OCI-LY1 (cell line): ENCODE data around the gene ATP2B2.

Experiments
- H2AFZ ChIP-seq: fragments of 200-600 bp; sonication (generic), shearing (Covaris generic); 2 replicates; pipeline ENCODE4 v1.6.0; 2014; ENCODE audit warnings: antibody characterized with exemption, mild to moderate bottlenecking, low read length
- H3F3A ChIP-seq: fragments of 200-600 bp; sonication (generic), shearing (Covaris generic); 2 replicates; pipeline ENCODE4 v1.6.0; 2014; ENCODE audit warnings: mild to moderate bottlenecking, antibody characterized with exemption, low read length, moderate library complexity; ENCODE audit not compliant: insufficient read depth
- H3K27ac ChIP-seq: fragments of 200-600 bp; sonication (generic); 2 replicates; pipeline ENCODE4 v1.5.1; 2014; ENCODE audit warnings: low read length, mixed run types, mild to moderate bottlenecking, low read depth; ENCODE audit not compliant: poor library complexity, severe bottlenecking
- H3K27me3 ChIP-seq: fragments of 200-600 bp; sonication (generic); 2 replicates; pipeline ENCODE4 v1.6.0; 2014; ENCODE audit warnings: antibody characterized with exemption, mild to moderate bottlenecking, low read length, moderate library complexity; ENCODE audit not compliant: insufficient read depth
- H3K36me3 ChIP-seq: fragments of 200-600 bp; sonication (generic); 2 replicates; pipeline ENCODE4 v1.6.1; 2014; ENCODE audit warnings: mild to moderate bottlenecking, antibody characterized with exemption, low read length, moderate library complexity, mixed read lengths; ENCODE audit not compliant: insufficient read depth
- H3K4me1 ChIP-seq: fragments of 200-600 bp; sonication (generic); 2 replicates; pipeline ENCODE4 v1.5.1; 2014; ENCODE audit warnings: mild to moderate bottlenecking, low read length, moderate library complexity; ENCODE audit not compliant: insufficient read depth, severe bottlenecking
- H3K4me2 ChIP-seq: fragments of 200-600 bp; sonication (generic), shearing (Covaris generic); 2 replicates; pipeline ENCODE4 v1.6.1; 2014; ENCODE audit warnings: low read length
- H3K4me3 ChIP-seq: fragments of 200-600 bp; sonication (generic); 2 replicates; pipeline ENCODE4 v1.5.1; 2014; ENCODE audit warnings: low read length, low read depth, mild to moderate bottlenecking, mixed read lengths; ENCODE audit not compliant: poor library complexity, severe bottlenecking
- H3K79me2 ChIP-seq: fragments of 200-600 bp; shearing (Covaris generic); 2 replicates; pipeline ENCODE4 v1.6.1; 2016; ENCODE audit warnings: mixed run types, low read length, mixed read lengths; ENCODE audit not compliant: insufficient read depth
- H3K9ac ChIP-seq: fragments of 200-600 bp; sonication (generic), shearing (Covaris generic); 2 replicates; pipeline ENCODE4 v1.6.1; 2014; ENCODE audit warnings: mild to moderate bottlenecking, low read length, mixed read lengths
- H3K9me2 ChIP-seq: fragments of 200-600 bp; sonication (generic), shearing (Covaris generic); 2 replicates; pipeline ENCODE4 v1.6.1; 2014; ENCODE audit warnings: low read depth, mild to moderate bottlenecking, low read length, mixed read lengths
- H3K9me3 ChIP-seq: fragments of 200-600 bp; shearing (Covaris generic); 2 replicates; pipeline ENCODE4 v1.6.1; 2014; ENCODE audit warnings: low read length, mixed read lengths
- H4K20me1 ChIP-seq: fragments of 200-600 bp; sonication (generic), shearing (Covaris generic); 2 replicates; pipeline ENCODE4 v1.6.0; 2016; ENCODE audit warnings: mild to moderate bottlenecking, low read length; ENCODE audit not compliant: insufficient read depth
- EZH2 ChIP-seq: fragments of 200-600 bp; sonication (generic), shearing (Covaris generic); IDR thresholded peaks from 2 replicates; pipeline ENCODE4 v1.8.0; 2017; ENCODE audit warnings: borderline replicate concordance, mixed run types, mild to moderate bottlenecking, antibody characterized with exemption, low read length, moderate library complexity, mixed read lengths
- TF ChIP-seq, protein P1 (sequence below): fragments of 200-600 bp; sonication (generic), shearing (Covaris generic); IDR thresholded peaks from 2 replicates; pipeline ENCODE4 v1.5.1; 2017; ENCODE audit warnings: mild to moderate bottlenecking, antibody characterized with exemption, low read length, moderate library complexity, mixed read lengths

Gene ATP2B2

DNA sequence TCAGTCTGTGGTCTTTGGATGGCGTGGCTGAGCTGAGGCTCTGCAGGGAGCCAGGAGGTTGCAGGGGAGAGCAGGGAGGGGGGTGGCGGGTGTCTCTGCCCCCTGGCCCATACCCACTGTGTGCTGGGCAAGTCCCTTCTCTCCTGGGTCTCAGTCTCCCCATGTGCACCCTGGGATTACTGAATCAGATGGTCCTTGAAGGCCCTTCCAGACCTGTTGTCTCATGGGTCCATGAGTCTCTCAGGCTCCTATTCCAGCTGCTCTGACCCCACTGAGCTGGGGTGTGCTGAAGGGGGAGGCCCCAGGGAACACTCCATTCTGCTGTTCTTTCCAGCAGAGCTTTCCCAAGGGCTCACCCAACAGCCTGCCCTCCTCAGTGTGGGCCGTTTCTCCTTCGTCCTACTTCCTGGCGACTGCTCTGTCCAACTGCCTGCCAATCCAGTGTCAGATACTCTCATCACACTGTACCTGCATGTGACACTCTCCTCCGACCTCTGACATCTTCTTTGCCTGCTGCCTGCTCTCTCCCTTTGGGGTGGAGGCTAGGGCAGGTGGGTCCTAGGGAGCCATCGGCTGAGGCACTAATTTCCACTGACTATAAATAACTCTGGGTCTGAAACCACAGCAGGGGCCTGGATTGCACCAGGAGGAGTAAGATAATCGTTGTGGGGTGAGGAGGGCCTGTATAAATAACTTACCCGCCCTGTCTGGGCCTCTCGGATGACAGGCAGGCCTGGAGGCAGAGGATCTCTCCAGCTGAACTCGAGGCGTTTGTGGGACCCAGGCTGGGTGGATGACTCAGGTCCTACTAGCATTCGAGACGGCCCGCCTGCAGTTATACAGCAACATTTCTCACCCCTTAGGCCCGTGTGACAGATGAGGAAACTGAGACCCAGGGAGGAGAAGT lies 67.1 kb downstream of the ATP2B2 start:
- no peak for TF ChIP-seq EZH2
- TF ChIP-seq, protein P1, sequence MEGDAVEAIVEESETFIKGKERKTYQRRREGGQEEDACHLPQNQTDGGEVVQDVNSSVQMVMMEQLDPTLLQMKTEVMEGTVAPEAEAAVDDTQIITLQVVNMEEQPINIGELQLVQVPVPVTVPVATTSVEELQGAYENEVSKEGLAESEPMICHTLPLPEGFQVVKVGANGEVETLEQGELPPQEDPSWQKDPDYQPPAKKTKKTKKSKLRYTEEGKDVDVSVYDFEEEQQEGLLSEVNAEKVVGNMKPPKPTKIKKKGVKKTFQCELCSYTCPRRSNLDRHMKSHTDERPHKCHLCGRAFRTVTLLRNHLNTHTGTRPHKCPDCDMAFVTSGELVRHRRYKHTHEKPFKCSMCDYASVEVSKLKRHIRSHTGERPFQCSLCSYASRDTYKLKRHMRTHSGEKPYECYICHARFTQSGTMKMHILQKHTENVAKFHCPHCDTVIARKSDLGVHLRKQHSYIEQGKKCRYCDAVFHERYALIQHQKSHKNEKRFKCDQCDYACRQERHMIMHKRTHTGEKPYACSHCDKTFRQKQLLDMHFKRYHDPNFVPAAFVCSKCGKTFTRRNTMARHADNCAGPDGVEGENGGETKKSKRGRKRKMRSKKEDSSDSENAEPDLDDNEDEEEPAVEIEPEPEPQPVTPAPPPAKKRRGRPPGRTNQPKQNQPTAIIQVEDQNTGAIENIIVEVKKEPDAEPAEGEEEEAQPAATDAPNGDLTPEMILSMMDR, result no peak
- Histone ChIP-seq H3K9me2 (no peaks in the 10 kb centered on the region), H3K9ac (no peak overlapping the region), H3F3A (no peaks in the 10 kb centered on the region), H3K36me3 (no peaks in the 10 kb centered on the region), H3K4me2 (no peak overlapping the region), H2AFZ (no peak overlapping the region), H3K9me3 (no peaks in the 10 kb centered on the region), H3K4me1 (no peaks in the 10 kb centered on the region), H4K20me1 (no peaks in the 10 kb centered on the region), H3K4me3 (no peak overlapping the region), H3K79me2 (no peaks in the 10 kb centered on the region), H3K27ac (no peak overlapping the region), H3K27me3 (peaks cover 20% of the 10 kb centered on the region; the same call in 1 of the 2 replicates)

DNA sequence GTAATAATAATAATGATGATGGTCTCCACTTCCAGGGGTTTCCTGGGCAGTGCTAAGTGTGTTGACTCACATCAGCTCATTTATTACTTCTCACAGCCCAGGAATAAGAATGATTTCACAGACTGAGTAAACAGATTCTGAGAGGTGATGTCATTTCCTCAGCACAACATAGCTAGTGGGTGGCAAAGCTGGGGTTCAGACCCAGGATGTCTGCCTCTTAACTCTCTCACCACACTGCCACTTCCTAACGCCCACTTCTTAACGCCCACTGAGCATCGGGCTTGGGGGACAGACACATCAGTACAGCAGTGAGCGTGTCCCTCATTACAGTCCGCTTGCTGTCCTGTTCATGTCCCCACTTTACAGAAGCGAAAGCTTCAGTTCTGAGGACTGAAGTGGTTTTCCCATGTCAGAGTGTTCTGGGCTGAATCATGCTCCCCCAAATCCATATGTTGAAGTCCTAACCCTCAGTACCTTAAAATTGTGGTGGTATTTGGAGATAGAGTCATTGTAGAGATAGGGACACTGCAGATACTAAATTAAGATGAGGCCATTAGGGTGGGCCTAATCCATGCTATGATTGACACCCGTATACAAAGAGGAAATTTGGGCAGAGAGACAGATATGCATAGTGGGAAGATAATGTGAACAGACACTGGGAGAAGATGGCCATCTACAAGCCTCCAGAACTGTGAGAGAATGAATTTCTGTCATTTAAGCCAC lies 68.0 kb downstream of the ATP2B2 start:
- H2AFZ ChIP-seq, result no peak overlapping the region
- H3K27ac ChIP-seq, result no peak overlapping the region
- H3K9me2 ChIP-seq, result no peaks in the 10 kb centered on the region
- TF ChIP-seq EZH2, result no peak
- TF ChIP-seq, protein P1, result no peak
- H3K4me1 ChIP-seq, result no peaks in the 10 kb centered on the region
- no peaks in the 10 kb centered on the region for H4K20me1 ChIP-seq
- H3K4me2 ChIP-seq, result no peak overlapping the region
- H3K4me3 ChIP-seq, result no peak overlapping the region
- H3K27me3 ChIP-seq, result peaks cover 12% of the 10 kb centered on the region; the same call in 1 of the 2 replicates
- no peaks in the 10 kb centered on the region for H3K36me3 ChIP-seq
- H3K79me2 ChIP-seq, result no peaks in the 10 kb centered on the region
- H3K9me3 ChIP-seq, result no peaks in the 10 kb centered on the region
- no peak overlapping the region for H3K9ac ChIP-seq
- H3F3A ChIP-seq, result no peaks in the 10 kb centered on the region

DNA sequence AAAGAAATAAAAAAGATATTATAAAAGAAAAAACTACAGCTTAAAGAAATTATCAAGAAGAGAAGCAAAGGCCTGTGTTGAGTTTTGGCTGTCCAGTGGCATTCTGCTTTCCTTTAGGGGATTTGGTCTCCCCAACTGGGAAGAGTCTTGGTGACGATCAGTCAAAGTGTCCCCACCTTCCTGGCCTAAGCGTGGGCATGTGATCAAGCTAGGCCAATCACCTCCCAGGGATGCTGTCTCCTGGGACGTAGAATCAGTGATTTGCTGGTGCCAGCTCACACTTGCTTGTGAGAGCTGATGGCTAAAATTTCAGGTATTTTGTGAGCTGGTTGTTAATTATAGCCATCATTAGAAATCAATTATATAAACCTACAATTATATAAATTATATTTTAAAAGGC lies 69.5 kb downstream of the ATP2B2 start:
- no peak overlapping the region for H2AFZ ChIP-seq
- H3K27me3 ChIP-seq, result 0 out of 2 replicates have a peak, but pooled peaks cover 12% of the 10 kb centered on the region

More for the DNA sequence above, 69.5 kb downstream of the ATP2B2 start:
- H3K27ac ChIP-seq, result no peak overlapping the region
- H3K9ac ChIP-seq, result no peak overlapping the region
- no peak overlapping the region for H3K4me2 ChIP-seq
- no peaks in the 10 kb centered on the region for H3K4me1 ChIP-seq
- TF ChIP-seq EZH2, result no peak
- TF ChIP-seq, protein P1, result no peak
- no peaks in the 10 kb centered on the region for H4K20me1 ChIP-seq
- H3K4me3 ChIP-seq, result no peak overlapping the region
- no peaks in the 10 kb centered on the region for H3F3A ChIP-seq
- H3K79me2 ChIP-seq, result no peaks in the 10 kb centered on the region
- H3K9me2 ChIP-seq, result no peaks in the 10 kb centered on the region
- no peaks in the 10 kb centered on the region for H3K9me3 ChIP-seq
- no peaks in the 10 kb centered on the region for H3K36me3 ChIP-seq
